ENCODE data around the gene ZNF555. TPM values are rescaled to one million over a fixed set of nuclear protein-coding genes. Genes with fewer than 3 reads are reported as not detected.
"Not testable (repeated sequence)": the region's sequence is repeated elsewhere in the genome, so short reads cannot be mapped to it uniquely, and the experiment has no call there.

ZNF555 gene
- total and polyA plus RNA-seq, 2 experiments from 2014 or later: 2.7 to 7.4 TPM

- DNase-seq (ENCODE audit: low spot score): no peak
- Histone ChIP-seq H3K36me3 (replicated peaks; ENCODE audit: insufficient read depth, low read depth) (no peaks in the 10 kb centered on the region), H3K4me2 (no peak overlapping the region), H3K27ac (no peak overlapping the region), H3K4me1 (ENCODE audit: insufficient read depth) (no peaks in the 10 kb centered on the region), H3K9me3 (ENCODE audit: low read depth) (no peaks in the 10 kb centered on the region), H3K4me3 (no peak overlapping the region), H3K9me2 (replicated peaks; ENCODE audit: insufficient read depth) (no peaks in the 10 kb centered on the region), H3K27me3 (no peaks in the 10 kb centered on the region), H2AFZ (no peak overlapping the region), H3K79me2 (no peaks in the 10 kb centered on the region), H4K20me1 (ENCODE audit: insufficient read depth, poor library complexity, severe bottlenecking) (no peaks in the 10 kb centered on the region)
- 94% methylated on average over 17 of the region's 17 CpGs for WGBS (ENCODE audit: low lambda C conversion rate, missing lambda C conversion rate)
- no peak for TF ChIP-seq EZH2 (IDR thresholded peaks at IDR 0.05; ENCODE audit: borderline replicate concordance)
- TF ChIP-seq, protein P1, sequence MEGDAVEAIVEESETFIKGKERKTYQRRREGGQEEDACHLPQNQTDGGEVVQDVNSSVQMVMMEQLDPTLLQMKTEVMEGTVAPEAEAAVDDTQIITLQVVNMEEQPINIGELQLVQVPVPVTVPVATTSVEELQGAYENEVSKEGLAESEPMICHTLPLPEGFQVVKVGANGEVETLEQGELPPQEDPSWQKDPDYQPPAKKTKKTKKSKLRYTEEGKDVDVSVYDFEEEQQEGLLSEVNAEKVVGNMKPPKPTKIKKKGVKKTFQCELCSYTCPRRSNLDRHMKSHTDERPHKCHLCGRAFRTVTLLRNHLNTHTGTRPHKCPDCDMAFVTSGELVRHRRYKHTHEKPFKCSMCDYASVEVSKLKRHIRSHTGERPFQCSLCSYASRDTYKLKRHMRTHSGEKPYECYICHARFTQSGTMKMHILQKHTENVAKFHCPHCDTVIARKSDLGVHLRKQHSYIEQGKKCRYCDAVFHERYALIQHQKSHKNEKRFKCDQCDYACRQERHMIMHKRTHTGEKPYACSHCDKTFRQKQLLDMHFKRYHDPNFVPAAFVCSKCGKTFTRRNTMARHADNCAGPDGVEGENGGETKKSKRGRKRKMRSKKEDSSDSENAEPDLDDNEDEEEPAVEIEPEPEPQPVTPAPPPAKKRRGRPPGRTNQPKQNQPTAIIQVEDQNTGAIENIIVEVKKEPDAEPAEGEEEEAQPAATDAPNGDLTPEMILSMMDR (IDR thresholded peaks at IDR 0.05; ENCODE audit: poor library complexity): no peak
- no peak for TF ChIP-seq EZH2phosphoT487 (IDR thresholded peaks at IDR 0.05; ENCODE audit: low read depth, severe bottlenecking, unreplicated experiment)
Measured at GRCh38 chr19:2885736-2886135, 44.5 kb downstream of the ZNF555 start.

DNA sequence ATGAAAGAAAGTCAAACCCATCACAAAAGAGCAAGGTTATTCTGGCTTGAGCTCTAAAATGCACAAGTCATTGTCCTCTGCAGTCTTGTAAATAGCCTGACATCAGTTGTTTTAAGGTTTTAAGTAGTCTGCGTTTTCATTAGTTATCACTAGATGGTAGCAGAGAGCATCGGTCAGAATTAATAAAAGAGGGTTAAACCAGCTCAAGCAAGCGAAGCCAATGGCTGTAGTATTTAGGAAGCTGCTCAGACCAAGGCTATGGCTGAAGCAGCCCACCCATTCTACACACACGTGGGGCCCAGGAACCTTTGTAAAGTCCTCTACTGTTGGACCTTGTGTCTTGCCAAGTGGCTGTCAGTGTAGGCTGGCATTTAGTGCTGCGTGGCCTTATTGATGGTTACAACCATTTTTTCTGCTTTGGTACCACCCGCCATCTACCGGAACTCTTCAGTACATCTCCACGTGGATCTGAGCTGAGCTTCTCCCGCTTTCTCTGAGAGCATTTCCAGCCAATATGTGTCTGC, 46.2 kb downstream of the ZNF555 start:
- TF ChIP-seq EZH2phosphoT487 (IDR thresholded peaks at IDR 0.05; ENCODE audit: low read depth, severe bottlenecking, unreplicated experiment) (no peak), EZH2 (IDR thresholded peaks at IDR 0.05; ENCODE audit: borderline replicate concordance) (no peak)
- TF ChIP-seq, protein P1 (IDR thresholded peaks at IDR 0.05; ENCODE audit: poor library complexity): peak; percentile 68
- 35% methylated on average over 9 of the region's 9 CpGs for WGBS (ENCODE audit: low lambda C conversion rate, missing lambda C conversion rate)
- Histone ChIP-seq H3K27me3 (no peaks in the 10 kb centered on the region), H3K4me2 (no peak overlapping the region), H3K4me3 (no peak overlapping the region), H3K79me2 (no peaks in the 10 kb centered on the region), H3K9me2 (replicated peaks; ENCODE audit: insufficient read depth) (no peaks in the 10 kb centered on the region), H3K9me3 (ENCODE audit: low read depth) (no peaks in the 10 kb centered on the region), H3K4me1 (ENCODE audit: insufficient read depth) (no peaks in the 10 kb centered on the region), H3K36me3 (replicated peaks; ENCODE audit: insufficient read depth, low read depth) (no peaks in the 10 kb centered on the region), H4K20me1 (ENCODE audit: insufficient read depth, poor library complexity, severe bottlenecking) (no peaks in the 10 kb centered on the region), H2AFZ (no peak overlapping the region), H3K27ac (no peak overlapping the region)
- peak; percentile 76 for DNase-seq (ENCODE audit: low spot score)

GRCh38 chr19:2888731-2889224, 47.5 kb downstream of the ZNF555 start:
- H3K9me2 ChIP-seq (replicated peaks; ENCODE audit: insufficient read depth): no peaks in the 10 kb centered on the region
- 90% methylated on average over 36 of the region's 37 CpGs for WGBS (ENCODE audit: low lambda C conversion rate, missing lambda C conversion rate)
- no peak overlapping the region for H3K27ac ChIP-seq
- H3K36me3 ChIP-seq (replicated peaks; ENCODE audit: insufficient read depth, low read depth): no peaks in the 10 kb centered on the region
- no peaks in the 10 kb centered on the region for H3K4me1 ChIP-seq (ENCODE audit: insufficient read depth)
- no peaks in the 10 kb centered on the region for H3K79me2 ChIP-seq
- H3K27me3 ChIP-seq: no peaks in the 10 kb centered on the region
- no peaks in the 10 kb centered on the region for H4K20me1 ChIP-seq (ENCODE audit: insufficient read depth, poor library complexity, severe bottlenecking)
- no peak overlapping the region for H2AFZ ChIP-seq
- DNase-seq (ENCODE audit: low spot score): no peak
- no peaks in the 10 kb centered on the region for H3K9me3 ChIP-seq (ENCODE audit: low read depth)
- no peak overlapping the region for H3K4me2 ChIP-seq
- no peak overlapping the region for H3K4me3 ChIP-seq
- no peak for TF ChIP-seq EZH2phosphoT487 (IDR thresholded peaks at IDR 0.05; ENCODE audit: low read depth, severe bottlenecking, unreplicated experiment)
- TF ChIP-seq, protein P1 (IDR thresholded peaks at IDR 0.05; ENCODE audit: poor library complexity): no peak

DNA sequence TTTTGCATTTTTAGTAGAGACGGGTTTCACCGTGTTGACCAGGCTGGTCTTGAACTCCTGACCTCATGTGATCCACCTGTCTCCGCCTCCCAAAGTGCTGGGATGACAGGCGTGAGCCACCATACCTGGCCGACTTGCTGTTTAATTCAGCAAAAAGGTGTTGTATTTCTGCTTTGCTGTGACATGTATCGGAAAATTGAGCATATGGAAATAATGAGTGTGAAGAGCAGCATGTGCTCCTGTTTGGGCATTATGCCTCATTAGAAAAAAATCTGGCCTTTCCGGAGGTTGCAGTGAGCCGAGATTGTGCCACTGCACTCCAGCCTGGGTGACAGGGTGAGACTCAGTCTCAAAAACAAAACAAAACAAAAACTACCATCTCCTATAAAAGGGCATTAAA, 49.3 kb downstream of the ZNF555 start:
- not testable (repeated sequence) for H3K9me3 ChIP-seq (ENCODE audit: low read depth); H3K4me1 ChIP-seq (ENCODE audit: insufficient read depth); H3K4me2 ChIP-seq; H3K4me3 ChIP-seq; H2AFZ ChIP-seq; DNase-seq (ENCODE audit: low spot score); H3K9me2 ChIP-seq (replicated peaks; ENCODE audit: insufficient read depth); H3K36me3 ChIP-seq (replicated peaks; ENCODE audit: insufficient read depth, low read depth); H3K27ac ChIP-seq; H4K20me1 ChIP-seq (ENCODE audit: insufficient read depth, poor library complexity, severe bottlenecking); H3K27me3 ChIP-seq; H3K79me2 ChIP-seq
- WGBS (ENCODE audit: low lambda C conversion rate, missing lambda C conversion rate): 87% methylated on average over 8 of the region's 8 CpGs

Measured in hepatocyte (in vitro differentiated cells).